Osteocyte (in vitro differentiated cells): Measurements from ENCODE around the gene KIF17. TPM values are rescaled to one million over a fixed set of nuclear protein-coding genes. Genes with fewer than 3 reads are reported as not detected.

Experiments used
- DNase-seq: peaks from one replicate; pipeline ENCODE4 v3.0.0; 2021; ENCODE audit warnings: mixed read lengths; ENCODE audit not compliant: unreplicated experiment; ENCODE audit errors: extremely low spot score
- H3K27ac Mint-ChIP-seq: one replicate; pipeline ENCODE4 v1.8.0; 2021; ENCODE audit warnings: mild to moderate bottlenecking, mixed read lengths; ENCODE audit not compliant: unreplicated experiment
- H3K27me3 Mint-ChIP-seq: one replicate; pipeline ENCODE4 v1.8.0; 2021; ENCODE audit warnings: mixed read lengths; ENCODE audit not compliant: unreplicated experiment
- H3K36me3 Mint-ChIP-seq: one replicate; pipeline ENCODE4 v1.8.0; 2021; ENCODE audit warnings: mixed read lengths; ENCODE audit not compliant: unreplicated experiment
- H3K4me1 Mint-ChIP-seq: one replicate; pipeline ENCODE4 v1.8.0; 2021; ENCODE audit warnings: mixed read lengths; ENCODE audit not compliant: unreplicated experiment
- H3K4me3 Mint-ChIP-seq: one replicate; pipeline ENCODE4 v1.8.0; 2021; ENCODE audit warnings: mild to moderate bottlenecking, moderate library complexity, mixed read lengths; ENCODE audit not compliant: unreplicated experiment
- H3K9me3 Mint-ChIP-seq: one replicate; pipeline ENCODE4 v1.8.0; 2021; ENCODE audit warnings: mixed read lengths; ENCODE audit not compliant: unreplicated experiment
- total RNA-seq: library from RNA; stranded (reverse); gene quantifications from 2 replicates; pipeline ENCODE4 v1.2.1, GENCODE V29; 2021
- TF ChIP-seq, protein P1 (sequence below): fragments of 200-600 bp; sonication (generic); IDR thresholded peaks from 2 replicates; pipeline ENCODE4 v1.5.0; 2021; ENCODE audit warnings: antibody characterized with exemption, mild to moderate bottlenecking, moderate library complexity

The KIF17 gene
- total RNA-seq, 1 donor from 2014 or later: 0.11 TPM

DNA sequence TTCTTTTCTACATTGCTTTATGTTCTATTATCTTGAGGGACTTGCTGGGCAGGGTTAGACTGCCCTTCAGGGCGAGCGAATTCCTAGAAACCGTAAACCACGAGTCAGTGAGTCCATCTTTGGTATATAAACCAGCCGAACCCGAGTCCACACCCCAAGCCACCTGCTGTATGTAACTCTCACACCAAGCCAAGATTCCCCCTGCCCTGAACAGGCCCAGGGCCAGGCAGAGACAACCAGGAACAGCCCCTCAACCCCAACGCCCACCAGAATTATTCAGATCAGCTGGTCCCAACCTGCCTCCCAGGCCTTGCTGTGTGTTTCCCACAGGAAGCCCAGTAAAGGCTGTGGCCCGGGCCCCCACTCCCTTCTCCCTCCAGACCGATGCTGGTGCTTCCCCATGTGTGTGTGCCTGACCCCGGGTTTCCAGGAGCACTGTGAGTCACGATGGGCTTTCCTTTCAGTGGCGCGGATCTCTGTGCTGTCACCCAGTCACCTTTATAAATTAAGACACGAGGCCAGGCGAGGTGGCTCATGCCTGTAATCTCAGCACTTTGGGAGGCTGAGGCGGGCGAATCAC is 17.1 kb downstream of the KIF17 start:
- no peaks in the 10 kb centered on the region for H3K9me3 Mint-ChIP-seq
- H3K36me3 Mint-ChIP-seq: no peaks in the 10 kb centered on the region
- no peak for DNase-seq
- H3K4me3 Mint-ChIP-seq: no peak overlapping the region
- peaks cover 19% of the 10 kb centered on the region for H3K4me1 Mint-ChIP-seq
- TF ChIP-seq, protein P1, sequence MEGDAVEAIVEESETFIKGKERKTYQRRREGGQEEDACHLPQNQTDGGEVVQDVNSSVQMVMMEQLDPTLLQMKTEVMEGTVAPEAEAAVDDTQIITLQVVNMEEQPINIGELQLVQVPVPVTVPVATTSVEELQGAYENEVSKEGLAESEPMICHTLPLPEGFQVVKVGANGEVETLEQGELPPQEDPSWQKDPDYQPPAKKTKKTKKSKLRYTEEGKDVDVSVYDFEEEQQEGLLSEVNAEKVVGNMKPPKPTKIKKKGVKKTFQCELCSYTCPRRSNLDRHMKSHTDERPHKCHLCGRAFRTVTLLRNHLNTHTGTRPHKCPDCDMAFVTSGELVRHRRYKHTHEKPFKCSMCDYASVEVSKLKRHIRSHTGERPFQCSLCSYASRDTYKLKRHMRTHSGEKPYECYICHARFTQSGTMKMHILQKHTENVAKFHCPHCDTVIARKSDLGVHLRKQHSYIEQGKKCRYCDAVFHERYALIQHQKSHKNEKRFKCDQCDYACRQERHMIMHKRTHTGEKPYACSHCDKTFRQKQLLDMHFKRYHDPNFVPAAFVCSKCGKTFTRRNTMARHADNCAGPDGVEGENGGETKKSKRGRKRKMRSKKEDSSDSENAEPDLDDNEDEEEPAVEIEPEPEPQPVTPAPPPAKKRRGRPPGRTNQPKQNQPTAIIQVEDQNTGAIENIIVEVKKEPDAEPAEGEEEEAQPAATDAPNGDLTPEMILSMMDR: no peak
- H3K27ac Mint-ChIP-seq: no peak overlapping the region
- H3K27me3 Mint-ChIP-seq: no peaks in the 10 kb centered on the region

GRCh38 chr1:20699558-20699957 is 18.2 kb downstream of the KIF17 start:
- peaks cover 19% of the 10 kb centered on the region for H3K4me1 Mint-ChIP-seq
- no peak overlapping the region for H3K4me3 Mint-ChIP-seq
- H3K27ac Mint-ChIP-seq: no peak overlapping the region
- no peak for DNase-seq
- no peaks in the 10 kb centered on the region for H3K9me3 Mint-ChIP-seq
- no peaks in the 10 kb centered on the region for H3K27me3 Mint-ChIP-seq
- no peaks in the 10 kb centered on the region for H3K36me3 Mint-ChIP-seq
- TF ChIP-seq, protein P1: no peak

DNA sequence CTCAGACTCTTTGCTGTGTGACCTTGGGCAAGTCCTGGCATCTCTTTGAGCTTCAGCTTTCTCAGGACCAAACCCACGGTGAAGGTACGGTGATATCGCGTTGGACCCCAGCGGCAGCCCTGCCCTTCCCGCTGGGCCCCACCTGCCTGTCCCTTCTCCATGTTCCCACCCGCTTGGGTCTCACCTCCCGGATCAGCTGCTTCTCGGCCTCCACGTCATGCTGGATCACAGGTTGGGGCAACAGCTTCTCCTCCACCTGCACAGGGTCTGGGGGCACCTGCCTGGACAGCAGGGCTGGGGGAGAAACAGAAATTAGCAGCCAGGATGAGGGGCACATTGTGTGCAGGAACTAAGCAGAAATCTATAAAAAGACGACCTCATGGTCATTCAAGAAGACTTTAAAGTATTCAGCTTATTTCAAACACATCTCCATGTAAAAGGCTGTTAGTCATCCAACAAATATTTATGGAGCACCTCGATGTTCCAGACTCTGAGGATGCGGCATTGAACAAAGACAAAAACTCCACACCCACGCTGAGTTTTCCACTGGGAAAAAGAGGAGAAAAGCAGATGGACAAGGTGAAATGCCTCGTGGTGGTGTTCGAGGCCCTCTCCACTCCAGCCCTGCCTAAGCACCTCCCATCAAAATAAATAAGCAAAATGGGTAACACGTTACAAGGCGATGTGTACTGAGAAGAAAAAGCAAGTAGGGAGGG is 19.5 kb downstream of the KIF17 start:
- Mint-ChIP-seq H3K4me3 (no peak overlapping the region), H3K9me3 (no peaks in the 10 kb centered on the region), H3K27ac (peak overlapping the region; percentile 41), H3K27me3 (no peaks in the 10 kb centered on the region), H3K4me1 (peaks cover 19% of the 10 kb centered on the region), H3K36me3 (no peaks in the 10 kb centered on the region)
- DNase-seq: no peak
- TF ChIP-seq, protein P1: no peak

- H3K9me3 Mint-ChIP-seq: no peaks in the 10 kb centered on the region
Observed at GRCh38 chr1:20697563-20697962, 20.2 kb downstream of the KIF17 start.

More at GRCh38 chr1:20697563-20697962, 20.2 kb downstream of the KIF17 start:
- DNase-seq: no peak
- Mint-ChIP-seq H3K36me3 (no peaks in the 10 kb centered on the region), H3K27ac (peak overlapping the region; percentile 92), H3K27me3 (no peaks in the 10 kb centered on the region), H3K4me3 (no peak overlapping the region), H3K4me1 (peaks cover 19% of the 10 kb centered on the region)
- TF ChIP-seq, protein P1: no peak
